ENCODE data around the gene FAM227B.
A peak's percentile ranks its signal among the peaks of the same experiment; 100 is the strongest.
"Not testable (repeated sequence)": the region's sequence is repeated elsewhere in the genome, so short reads cannot be mapped to it uniquely, and the experiment has no call there.

FAM227B gene

GRCh38 chr15:49620658-49621368 lies at the start of gene FAM227B, which contains the start of gene DTWD1:
Gene FAM227B (minus strand): TSS chr15:49620818. CDS start chr15:49615171, 5,647 bp downstream.
Gene DTWD1 (plus strand): TSS chr15:49621048. CDS start chr15:49625168, 4,120 bp downstream.
- DNase-seq: peak; percentile 99

GRCh38 chr15:49669288-49669687 lies 48.7 kb upstream of the FAM227B start:
- no peak for DNase-seq

DNA sequence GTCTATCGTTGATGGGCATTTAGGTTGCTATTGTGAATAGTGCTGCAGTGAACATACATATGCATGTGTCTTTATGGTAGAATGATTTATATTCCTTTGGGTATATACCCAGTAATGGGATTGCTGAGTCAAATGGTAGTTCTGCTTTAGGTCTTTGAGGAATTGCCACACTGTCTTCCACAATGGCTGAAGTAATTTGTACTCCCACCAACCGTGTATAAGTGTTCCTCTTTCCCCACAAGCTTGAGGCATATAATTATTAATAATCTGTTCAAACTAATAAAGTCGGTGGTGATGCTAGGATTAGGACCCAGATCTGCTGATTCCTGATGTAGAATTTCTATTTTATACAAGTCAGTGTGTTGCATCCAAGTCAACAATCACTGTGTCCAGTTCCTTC lies 45.9 kb upstream of the FAM227B start:
- peak; percentile 27 for DNase-seq

DNA sequence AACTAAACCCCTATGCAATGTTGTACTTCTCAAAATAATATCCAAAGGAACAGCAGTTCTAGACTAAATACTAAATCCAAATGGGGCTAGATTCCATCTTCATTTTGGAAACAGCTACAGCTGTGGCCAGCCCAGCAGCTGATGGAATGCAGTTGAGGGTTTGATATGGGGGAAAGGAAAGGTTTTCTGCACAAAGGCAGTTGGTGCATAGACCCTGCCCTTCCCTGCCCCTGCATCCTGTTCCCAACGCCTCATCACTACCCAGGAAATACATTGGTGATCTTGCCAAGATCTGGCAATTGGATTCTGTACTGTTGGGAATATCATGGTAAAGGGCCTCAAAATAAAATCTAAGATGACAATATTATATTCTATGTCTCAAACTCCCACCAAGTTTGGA lies 44.1 kb upstream of the FAM227B start:
- no peak for DNase-seq

DNA sequence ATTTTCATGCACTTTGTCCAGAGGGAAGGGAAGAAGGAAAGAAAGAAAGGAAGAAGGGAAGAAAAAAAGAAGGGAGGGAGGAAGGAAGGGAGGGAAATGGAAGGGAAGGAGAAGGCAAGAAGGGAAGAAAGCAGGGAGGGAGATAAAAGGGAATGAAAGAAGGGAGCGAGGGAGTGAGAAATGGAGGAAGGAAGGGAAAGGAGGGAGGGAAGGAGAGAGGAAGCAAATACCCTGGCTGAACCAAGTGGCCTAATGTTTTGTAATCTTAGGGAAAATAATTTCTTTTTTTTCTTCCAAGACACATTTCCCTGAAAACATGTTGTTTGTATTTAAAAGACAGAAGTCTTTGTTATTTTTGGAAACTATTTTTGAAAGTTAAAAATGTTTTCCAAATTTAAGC lies 36.1 kb upstream of the FAM227B start:
- DNase-seq: no peak

DNA sequence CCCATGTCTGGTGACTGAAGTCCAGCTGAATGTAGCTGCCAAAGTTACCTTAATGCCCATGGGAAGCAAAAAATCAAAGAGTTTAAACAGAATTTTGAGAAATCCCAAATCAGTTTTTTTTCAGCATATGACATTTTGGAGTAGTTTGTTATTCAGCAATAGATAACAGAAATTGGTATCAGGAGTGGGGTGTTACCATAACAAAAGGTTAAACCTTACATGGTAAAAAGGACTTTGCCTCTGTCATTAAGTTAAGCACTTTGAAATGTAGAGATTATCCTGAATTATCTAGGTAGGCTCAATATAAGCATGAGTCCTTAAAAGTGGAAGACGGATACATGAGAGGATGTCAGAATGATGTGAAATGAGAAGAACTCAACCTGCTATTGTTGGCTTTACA lies 32.3 kb upstream of the FAM227B start:
- no peak for DNase-seq

GRCh38 chr15:49650676-49651075 lies 30.1 kb upstream of the FAM227B start:
- no peak for DNase-seq

GRCh38 chr15:49649987-49650386 lies 29.4 kb upstream of the FAM227B start:
- DNase-seq: no peak

- no peak for DNase-seq
Observed at GRCh38 chr15:49646891-49647290, 26.3 kb upstream of the FAM227B start.

DNA sequence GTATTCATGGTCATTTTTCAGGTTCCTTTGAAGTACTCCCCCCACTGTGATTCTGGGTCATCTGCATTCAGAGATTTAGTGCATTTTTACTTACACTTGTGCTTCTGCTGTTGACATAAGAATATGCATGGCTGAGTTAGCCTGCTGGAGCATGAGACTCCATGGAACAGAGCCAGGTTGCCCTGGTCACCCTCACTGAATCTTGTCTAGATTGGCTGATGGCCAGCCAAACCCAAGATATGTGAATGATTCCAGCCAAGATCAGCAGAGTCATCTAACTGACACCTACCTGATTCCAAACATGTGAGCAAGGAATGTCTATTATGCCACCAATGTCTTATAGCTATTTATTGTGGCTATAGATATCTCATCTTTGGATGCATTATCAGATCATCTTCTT lies 25.3 kb upstream of the FAM227B start:
- DNase-seq: no peak

- DNase-seq: no peak
Observed at GRCh38 chr15:49645277-49645676, 24.7 kb upstream of the FAM227B start.

DNA sequence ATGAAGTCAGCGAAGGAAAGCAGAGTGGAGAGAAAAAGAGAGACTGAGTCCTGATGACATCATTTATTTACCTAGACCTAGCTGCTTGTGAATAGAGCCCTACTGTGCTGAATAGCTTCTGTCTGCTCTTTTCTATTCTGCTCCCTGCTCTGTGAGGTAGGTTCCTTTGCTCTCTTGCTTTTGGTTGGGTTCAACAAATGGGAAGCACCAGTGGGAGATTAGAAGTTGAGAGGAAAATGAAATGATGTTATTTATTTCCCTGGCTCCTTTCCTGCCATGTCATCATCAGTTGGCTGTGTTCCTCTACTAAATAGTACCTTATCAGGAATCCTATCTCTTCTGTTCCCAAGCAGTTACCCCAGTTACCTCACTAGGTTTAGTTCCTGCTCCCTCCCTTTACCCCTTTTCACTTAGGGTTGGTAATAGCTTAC lies 23.8 kb upstream of the FAM227B start:
- no peak for DNase-seq

- DNase-seq: no peak
Observed at GRCh38 chr15:49637857-49638256, 17.2 kb upstream of the FAM227B start.

DNA sequence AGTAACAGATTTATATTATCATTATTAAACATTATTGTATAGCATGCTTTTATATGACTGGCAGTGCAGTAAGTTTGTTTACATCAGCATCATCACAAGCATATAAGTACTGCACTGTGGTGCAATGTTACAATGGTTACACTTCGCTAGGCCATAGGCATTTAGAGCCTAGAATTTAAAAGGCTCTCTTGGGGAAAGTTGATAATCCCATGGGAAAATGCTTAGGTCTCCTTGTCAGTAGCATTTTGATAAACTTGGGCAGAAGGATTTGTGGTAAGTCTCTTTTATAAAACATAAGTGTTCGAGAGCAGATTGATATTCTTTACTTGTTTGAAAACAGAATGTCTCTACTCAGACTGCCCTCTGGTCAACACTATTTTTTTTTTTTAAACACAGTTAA lies 7.8 kb upstream of the FAM227B start:
- DNase-seq: no peak

- no peak for DNase-seq
Observed at GRCh38 chr15:49627407-49627877, 6.8 kb upstream of the FAM227B start.

DNA sequence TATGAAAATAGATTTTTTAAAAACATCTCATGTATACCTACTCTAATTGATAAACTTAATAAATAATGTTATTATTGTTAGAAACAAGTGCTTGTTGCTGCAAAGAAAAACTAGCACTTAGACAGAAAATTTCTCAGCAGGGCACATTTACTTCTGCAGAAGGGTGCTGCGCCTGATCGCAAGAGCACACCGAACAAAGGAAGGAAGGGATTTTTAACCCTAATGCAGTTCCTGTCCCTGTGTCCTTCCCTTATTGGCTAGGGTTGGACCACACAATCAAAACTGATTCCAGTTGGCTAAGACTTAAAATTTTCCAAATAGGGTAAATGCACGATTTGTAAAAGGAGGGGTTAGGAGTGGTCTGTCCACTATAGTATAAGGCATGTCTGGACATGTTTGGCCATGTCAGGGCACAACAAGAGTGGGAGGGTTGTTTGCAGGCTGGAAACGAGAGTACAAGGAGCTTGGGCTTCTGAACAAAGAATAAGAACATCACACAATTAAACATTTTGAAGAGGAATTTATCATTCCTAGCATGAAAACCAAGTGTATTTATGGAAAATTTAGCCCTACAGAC lies 4.9 kb upstream of the FAM227B start:
- no peak for DNase-seq

- no peak for DNase-seq
Observed at GRCh38 chr15:49624056-49624455, 3.4 kb upstream of the FAM227B start.

DNA sequence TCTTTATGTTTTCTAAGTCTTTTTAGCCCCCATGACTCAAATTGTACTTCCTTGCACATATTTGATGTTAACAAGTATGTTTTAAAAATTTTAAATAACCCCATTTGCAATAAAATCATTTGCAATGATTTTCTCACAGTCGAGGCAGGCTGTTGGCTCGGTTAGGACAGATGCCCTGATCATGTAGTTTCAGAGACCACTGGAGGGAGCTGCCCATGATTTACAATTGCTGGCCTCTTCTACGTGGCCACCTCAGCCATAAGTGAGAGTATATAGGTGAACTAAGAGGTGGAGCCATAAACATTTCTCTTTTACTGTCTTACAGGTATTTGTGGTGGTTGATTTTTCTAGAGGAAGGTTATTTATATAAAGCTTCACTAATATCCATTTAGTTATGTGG lies 1.9 kb upstream of the FAM227B start:
- DNase-seq: no peak

DNA sequence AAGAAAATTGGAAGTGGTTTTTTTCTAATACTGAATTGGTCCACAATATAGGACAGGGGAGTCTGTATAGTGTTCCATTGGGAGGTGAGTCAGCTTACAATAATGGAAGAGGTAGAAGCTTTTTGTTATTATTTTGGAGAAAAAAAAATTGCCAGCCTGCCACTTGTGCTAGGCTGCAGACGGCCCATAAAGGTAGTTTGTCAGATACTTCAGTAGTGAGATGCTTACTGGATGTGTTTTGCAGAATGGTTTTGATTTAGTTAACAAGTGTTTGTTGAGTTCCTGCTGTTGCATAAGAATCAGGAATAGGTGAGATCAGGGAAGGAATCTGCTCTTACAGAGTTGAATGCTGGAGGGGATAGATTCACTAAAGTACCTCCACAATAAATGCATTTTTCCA lies 1.3 kb upstream of the FAM227B start:
- DNase-seq: no peak

- peak; percentile 11 for DNase-seq
Observed at GRCh38 chr15:49621401-49621811, 788 bp upstream of the FAM227B start.

DNA sequence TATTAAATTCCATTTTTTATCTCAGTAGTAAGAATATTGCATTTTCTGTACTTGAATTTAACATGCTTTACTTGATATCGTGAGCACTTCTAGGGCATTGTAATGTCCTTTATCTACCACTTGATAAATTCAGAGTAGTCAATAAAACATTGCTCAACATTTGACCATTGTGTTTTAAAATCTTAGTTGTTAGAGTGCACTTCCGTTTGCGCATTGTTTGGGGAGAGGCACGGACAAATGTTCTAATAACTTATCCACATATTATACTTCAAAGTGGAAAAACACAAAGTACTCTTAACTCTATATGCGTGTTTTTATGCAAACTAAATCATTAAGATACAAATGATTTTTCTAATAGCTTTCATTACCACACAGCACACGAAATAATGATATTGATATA lies 419 bp downstream of the FAM227B start:
- peak; percentile 41 for DNase-seq

DNA sequence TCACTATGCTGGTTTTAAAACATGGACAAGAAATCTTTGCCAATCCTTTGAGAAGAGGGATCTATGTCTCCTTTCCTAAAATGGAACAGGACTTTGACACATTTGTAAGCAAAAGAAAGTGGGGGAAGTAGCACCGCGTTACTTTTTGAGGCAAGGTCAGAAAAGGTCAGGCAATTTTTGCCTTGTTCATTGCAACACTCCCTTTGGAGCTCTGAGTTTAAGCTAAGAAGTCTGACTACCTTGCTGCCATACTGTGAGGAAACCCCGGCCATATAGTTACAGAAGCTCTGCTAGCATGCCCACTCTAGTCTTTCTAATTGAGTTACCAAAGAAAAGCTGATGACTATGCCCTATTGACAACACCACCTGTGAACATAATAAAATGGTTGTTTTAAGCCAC lies 1.4 kb downstream of the FAM227B start:
- DNase-seq: no peak

GRCh38 chr15:49612240-49612639 lies 8.4 kb downstream of the FAM227B start:
- not testable (repeated sequence) for DNase-seq

GRCh38 chr15:49610157-49610918 lies 10.3 kb downstream of the FAM227B start:
- DNase-seq: no peak

Measured in suppressor macrophage treated with lipopolysaccharide for 4 hours (primary cell).